ENCODE results near the gene UGP2.
A peak's percentile ranks its signal among the peaks of the same experiment; 100 is the strongest.
"Not testable (repeated sequence)": the region's sequence is repeated elsewhere in the genome, so short reads cannot be mapped to it uniquely, and the experiment has no call there.

Gene UGP2

DNA sequence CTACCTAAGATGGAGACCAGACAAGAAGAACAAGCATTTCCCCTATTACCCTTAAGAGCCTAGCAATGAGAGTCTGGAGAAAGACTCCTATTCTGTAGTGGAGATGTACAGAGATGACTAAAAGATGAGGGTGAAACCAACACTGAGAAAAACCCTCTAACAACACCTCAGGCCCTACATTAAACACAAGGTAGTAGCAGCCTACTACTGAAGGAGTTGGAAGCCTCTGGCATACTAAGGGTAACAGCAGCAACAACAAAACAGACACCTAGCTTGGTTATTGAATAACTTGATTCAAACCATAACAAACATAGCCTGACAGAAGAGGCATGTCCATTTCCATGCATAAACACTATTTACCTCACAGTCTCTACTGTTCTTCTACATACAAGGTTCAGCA, 60.5 kb downstream of the UGP2 start:
- Histone ChIP-seq H3K9ac (ENCODE audit: low read length) (no peak overlapping the region), H3K18ac (ENCODE audit: low read length) (no peak overlapping the region), H3K79me1 (ENCODE audit: low read length) (no peaks in the 10 kb centered on the region), H3K23ac (ENCODE audit: low read length) (no peak overlapping the region), H2BK5ac (ENCODE audit: low read length) (no peak overlapping the region), H3K79me2 (ENCODE audit: control insufficient read depth, insufficient read depth, low read length) (no peaks in the 10 kb centered on the region), H4K8ac (ENCODE audit: low read depth, low read length) (no peak overlapping the region), H3K27me3 (ENCODE audit: insufficient read depth, low read length, poor library complexity) (no peaks in the 10 kb centered on the region), H3K56ac (ENCODE audit: low read length) (no peak overlapping the region), H3K4ac (ENCODE audit: low read depth, low read length) (no peak overlapping the region), H2BK15ac (replicated peaks; ENCODE audit: low read depth) (no peak overlapping the region), H3K27ac (ENCODE audit: low read depth, low read length) (no peak overlapping the region), H2AK5ac (ENCODE audit: low read length) (no peak overlapping the region), H3K4me3 (ENCODE audit: low read length) (no peak overlapping the region), H3K36me3 (ENCODE audit: control insufficient read depth, insufficient read depth, low read length) (no peaks in the 10 kb centered on the region), H4K5ac (ENCODE audit: low read length) (no peak overlapping the region), H3K4me1 (ENCODE audit: control insufficient read depth, low read depth, low read length) (no peaks in the 10 kb centered on the region), H2BK120ac (ENCODE audit: low read depth, low read length) (no peak overlapping the region), H3K4me2 (ENCODE audit: low read length) (no peak overlapping the region)
- DNase-seq: no peak

DNA sequence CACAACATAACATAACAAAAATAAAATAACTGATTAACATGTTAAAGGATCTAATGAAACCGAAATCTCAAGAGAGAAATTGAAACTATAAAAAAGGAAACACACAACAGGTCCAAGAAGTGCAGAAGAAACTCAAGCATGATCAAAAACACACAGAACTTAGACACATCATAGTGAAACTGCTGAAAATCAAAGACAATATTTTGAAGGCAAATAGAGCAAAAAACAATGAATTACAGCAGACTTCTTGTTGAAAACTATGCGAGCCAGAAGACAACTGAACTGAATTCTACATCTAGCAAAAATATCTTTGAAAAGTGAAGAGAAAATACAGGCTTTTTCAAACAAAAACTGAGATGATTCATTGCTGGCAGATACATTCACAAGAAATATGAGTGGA, 61.3 kb downstream of the UGP2 start:
- no CpG with 5 or more reads among the region's 2 CpGs for WGBS (ENCODE audit: extremely low coverage, insufficient coverage, low lambda C conversion rate)
- Histone ChIP-seq H3K27me3 (ENCODE audit: insufficient read depth, low read length, poor library complexity) (no peaks in the 10 kb centered on the region), H2AK5ac (ENCODE audit: low read length) (no peak overlapping the region), H2BK120ac (ENCODE audit: low read depth, low read length) (no peak overlapping the region), H2BK15ac (replicated peaks; ENCODE audit: low read depth) (no peak overlapping the region), H4K5ac (ENCODE audit: low read length) (no peak overlapping the region), H3K4me2 (ENCODE audit: low read length) (no peak overlapping the region), H3K56ac (ENCODE audit: low read length) (no peak overlapping the region), H3K79me2 (ENCODE audit: control insufficient read depth, insufficient read depth, low read length) (no peaks in the 10 kb centered on the region), H3K79me1 (ENCODE audit: low read length) (no peaks in the 10 kb centered on the region), H4K8ac (ENCODE audit: low read depth, low read length) (no peak overlapping the region), H3K36me3 (ENCODE audit: control insufficient read depth, insufficient read depth, low read length) (no peaks in the 10 kb centered on the region), H3K9ac (ENCODE audit: low read length) (no peak overlapping the region), H3K4me3 (ENCODE audit: low read length) (no peak overlapping the region), H3K23ac (ENCODE audit: low read length) (no peak overlapping the region), H2BK5ac (ENCODE audit: low read length) (no peak overlapping the region), H3K18ac (ENCODE audit: low read length) (no peak overlapping the region), H3K4ac (ENCODE audit: low read depth, low read length) (no peak overlapping the region), H3K4me1 (ENCODE audit: control insufficient read depth, low read depth, low read length) (no peaks in the 10 kb centered on the region), H3K27ac (ENCODE audit: low read depth, low read length) (no peak overlapping the region)
- DNase-seq: no peak

DNA sequence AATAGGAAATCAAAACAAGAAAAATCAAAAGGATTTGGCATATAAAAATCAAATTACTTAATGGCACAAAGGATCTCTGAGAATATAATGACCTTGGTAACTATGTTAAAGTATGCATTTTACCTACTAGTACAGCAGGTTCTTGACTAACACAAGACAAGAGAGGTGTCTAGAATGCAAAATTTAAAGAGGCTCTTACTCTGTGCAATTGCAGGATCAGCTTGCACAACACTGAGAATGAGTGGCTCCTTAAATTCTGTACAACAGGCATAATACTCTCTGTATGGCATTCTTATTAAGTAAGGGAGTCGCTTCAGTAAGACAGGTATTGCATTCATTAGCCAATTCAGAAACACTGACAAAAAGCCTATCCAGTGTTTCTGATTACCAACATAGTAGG, 72.6 kb downstream of the UGP2 start:
- Histone ChIP-seq H3K79me2 (ENCODE audit: control insufficient read depth, insufficient read depth, low read length) (no peaks in the 10 kb centered on the region), H3K9ac (ENCODE audit: low read length) (no peak overlapping the region), H4K5ac (ENCODE audit: low read length) (no peak overlapping the region), H3K36me3 (ENCODE audit: control insufficient read depth, insufficient read depth, low read length) (no peaks in the 10 kb centered on the region), H3K56ac (ENCODE audit: low read length) (no peak overlapping the region), H2AK5ac (ENCODE audit: low read length) (no peak overlapping the region), H3K18ac (ENCODE audit: low read length) (no peak overlapping the region), H2BK120ac (ENCODE audit: low read depth, low read length) (no peak overlapping the region), H3K27ac (ENCODE audit: low read depth, low read length) (no peak overlapping the region), H3K4ac (ENCODE audit: low read depth, low read length) (no peak overlapping the region), H3K4me2 (ENCODE audit: low read length) (no peak overlapping the region), H3K79me1 (ENCODE audit: low read length) (no peaks in the 10 kb centered on the region), H3K4me3 (ENCODE audit: low read length) (no peak overlapping the region), H2BK15ac (replicated peaks; ENCODE audit: low read depth) (no peak overlapping the region), H3K4me1 (ENCODE audit: control insufficient read depth, low read depth, low read length) (no peaks in the 10 kb centered on the region), H3K23ac (ENCODE audit: low read length) (no peak overlapping the region), H4K8ac (ENCODE audit: low read depth, low read length) (no peak overlapping the region), H3K27me3 (ENCODE audit: insufficient read depth, low read length, poor library complexity) (no peaks in the 10 kb centered on the region), H2BK5ac (ENCODE audit: low read length) (no peak overlapping the region)
- no peak for DNase-seq
- WGBS (ENCODE audit: extremely low coverage, insufficient coverage, low lambda C conversion rate): no CpG with 5 or more reads among the region's 1 CpG

DNA sequence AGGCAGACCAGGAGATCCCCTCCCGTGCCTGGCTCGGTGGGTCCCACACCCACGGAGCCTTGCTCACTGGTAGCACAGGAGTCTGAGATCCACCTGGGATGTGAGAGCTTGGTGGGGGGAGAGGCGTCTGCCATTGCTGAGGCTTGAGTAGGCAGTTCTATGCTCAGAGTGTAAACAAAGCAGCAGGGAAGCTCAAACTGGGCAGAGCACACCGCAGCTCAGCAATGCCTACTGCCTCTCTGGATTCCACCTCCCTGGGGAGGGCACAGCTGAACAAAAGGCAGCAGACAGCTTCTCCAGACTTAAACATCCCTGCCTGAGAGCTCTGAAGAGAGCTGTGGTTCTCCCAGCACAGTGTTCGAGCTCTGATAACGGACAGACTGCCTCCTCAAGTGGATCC, 85.1 kb downstream of the UGP2 start:
- Histone ChIP-seq H4K8ac (ENCODE audit: low read depth, low read length) (no peak overlapping the region), H3K56ac (ENCODE audit: low read length) (no peak overlapping the region), H3K23ac (ENCODE audit: low read length) (no peak overlapping the region), H3K79me2 (ENCODE audit: control insufficient read depth, insufficient read depth, low read length) (no peaks in the 10 kb centered on the region), H2BK15ac (replicated peaks; ENCODE audit: low read depth) (no peak overlapping the region), H3K18ac (ENCODE audit: low read length) (no peak overlapping the region), H4K5ac (ENCODE audit: low read length) (no peak overlapping the region), H3K4me1 (ENCODE audit: control insufficient read depth, low read depth, low read length) (no peaks in the 10 kb centered on the region), H3K36me3 (ENCODE audit: control insufficient read depth, insufficient read depth, low read length) (no peaks in the 10 kb centered on the region), H3K4me2 (ENCODE audit: low read length) (no peak overlapping the region), H2AK5ac (ENCODE audit: low read length) (no peak overlapping the region), H3K4ac (ENCODE audit: low read depth, low read length) (no peak overlapping the region), H3K27me3 (ENCODE audit: insufficient read depth, low read length, poor library complexity) (no peaks in the 10 kb centered on the region), H3K27ac (ENCODE audit: low read depth, low read length) (no peak overlapping the region), H3K79me1 (ENCODE audit: low read length) (no peaks in the 10 kb centered on the region), H2BK5ac (ENCODE audit: low read length) (no peak overlapping the region), H3K9ac (ENCODE audit: low read length) (no peak overlapping the region), H3K4me3 (ENCODE audit: low read length) (no peak overlapping the region), H2BK120ac (ENCODE audit: low read depth, low read length) (no peak overlapping the region)
- no CpG with 5 or more reads among the region's 7 CpGs for WGBS (ENCODE audit: extremely low coverage, insufficient coverage, low lambda C conversion rate)
- DNase-seq: peak; percentile 25

DNA sequence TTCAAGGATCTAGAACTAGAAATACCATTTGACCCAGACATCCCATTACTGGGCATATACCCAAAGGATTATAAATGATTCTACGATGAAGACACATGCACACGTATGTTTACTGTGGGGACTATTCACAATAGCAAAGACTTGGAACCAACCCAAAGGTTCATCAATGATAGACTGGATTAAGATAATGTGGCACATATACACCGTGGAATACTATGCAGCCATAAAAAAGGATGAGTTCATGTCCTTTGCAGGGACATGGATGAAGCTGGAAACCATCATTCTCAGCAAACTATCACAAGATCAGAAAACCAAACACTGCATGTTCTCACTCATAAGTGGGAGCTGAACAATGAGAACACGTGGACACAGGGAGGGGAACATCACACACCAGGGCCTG, 90.4 kb downstream of the UGP2 start:
- not testable (repeated sequence) for H3K23ac ChIP-seq (ENCODE audit: low read length); H3K36me3 ChIP-seq (ENCODE audit: control insufficient read depth, insufficient read depth, low read length); H2BK5ac ChIP-seq (ENCODE audit: low read length); H2BK15ac ChIP-seq (replicated peaks; ENCODE audit: low read depth); H2AK5ac ChIP-seq (ENCODE audit: low read length); H3K4me1 ChIP-seq (ENCODE audit: control insufficient read depth, low read depth, low read length); H3K27me3 ChIP-seq (ENCODE audit: insufficient read depth, low read length, poor library complexity); H3K4me3 ChIP-seq (ENCODE audit: low read length); H4K5ac ChIP-seq (ENCODE audit: low read length); H4K8ac ChIP-seq (ENCODE audit: low read depth, low read length); H3K79me2 ChIP-seq (ENCODE audit: control insufficient read depth, insufficient read depth, low read length); H3K9ac ChIP-seq (ENCODE audit: low read length); H2BK120ac ChIP-seq (ENCODE audit: low read depth, low read length); H3K79me1 ChIP-seq (ENCODE audit: low read length); H3K4me2 ChIP-seq (ENCODE audit: low read length); H3K18ac ChIP-seq (ENCODE audit: low read length); H3K27ac ChIP-seq (ENCODE audit: low read depth, low read length); DNase-seq; H3K56ac ChIP-seq (ENCODE audit: low read length); H3K4ac ChIP-seq (ENCODE audit: low read depth, low read length)
- WGBS (ENCODE audit: extremely low coverage, insufficient coverage, low lambda C conversion rate): no CpG with 5 or more reads among the region's 4 CpGs
